ENCODE measurements around the gene RNF207.

GRCh38 chr1:6183520-6183989 lies 22.4 kb upstream of the RNF207 start:
- no peak for TF ChIP-seq CTCF (IDR thresholded peaks at IDR 0.05)
- no peak for TF ChIP-seq CREB1 (CRISPR knock-in tag; IDR thresholded peaks at IDR 0.05)
- TF ChIP-seq ZBTB43 (CRISPR knock-in tag; IDR thresholded peaks at IDR 0.05): no peak
- TF ChIP-seq RORB (CRISPR knock-in tag; IDR thresholded peaks at IDR 0.05): no peak
- TF ChIP-seq FOXJ3 (CRISPR knock-in tag; IDR thresholded peaks at IDR 0.05; ENCODE audit: borderline replicate concordance): no peak
- TF ChIP-seq ATF2 (CRISPR knock-in tag; IDR thresholded peaks at IDR 0.05; ENCODE audit: borderline replicate concordance, low read depth): no peak
- no peak for TF ChIP-seq TP53 (CRISPR knock-in tag; IDR thresholded peaks at IDR 0.05)
- no peak for TF ChIP-seq ESRRA (CRISPR knock-in tag; IDR thresholded peaks at IDR 0.05; ENCODE audit: borderline replicate concordance)
- no peak for TF ChIP-seq HMGXB4 (CRISPR knock-in tag; IDR thresholded peaks at IDR 0.05)
- no peak for TF ChIP-seq ZNF423 (CRISPR knock-in tag; IDR thresholded peaks at IDR 0.05)
- TF ChIP-seq E2F5 (CRISPR knock-in tag; IDR thresholded peaks at IDR 0.05): no peak
- no peak for TF ChIP-seq ARID4B (CRISPR knock-in tag; IDR thresholded peaks at IDR 0.05; ENCODE audit: borderline replicate concordance)
- no peak for TF ChIP-seq TCF7 (CRISPR knock-in tag; IDR thresholded peaks at IDR 0.05; ENCODE audit: low read depth)
- TF ChIP-seq NR1H2 (CRISPR knock-in tag; IDR thresholded peaks at IDR 0.05): no peak

Measured in WTC11 (cell line).